ENCODE measurements around the gene RCE1.

RCE1 gene

GRCh38 chr11:66835768-66836405, 7.4 kb upstream of the RCE1 start:
- no peaks in the 10 kb centered on the region for H3K9me3 ChIP-seq (ENCODE audit: control insufficient read depth, insufficient read depth, low read depth, low read length)
- H3K27ac ChIP-seq (ENCODE audit: extremely low read depth, low read depth, low read length) = no peak overlapping the region
- no peaks in the 10 kb centered on the region for H3K4me1 ChIP-seq (ENCODE audit: control insufficient read depth, insufficient read depth, low read length)
- CTCF ChIA-PET = interaction anchor here (1.5 kb wide), 1 partner anchor 141 kb away, joined by 7 read pairs; no protein-coding TSS in a partner anchor
- peaks cover 0 to 10% of the 10 kb centered on the region in 2 experiments; a peak in 1 of 3 replicates for H3K36me3 ChIP-seq (ENCODE audit: control insufficient read depth in 2 of 2, insufficient read depth in 1 of 2, low read length in 2 of 2)
- no peak overlapping the region for H3K4me3 ChIP-seq (ENCODE audit: low read depth, low read length)
- POLR2A ChIA-PET = no interaction called here
- TF ChIP-seq ZNF423 (tag by site-specific recombination; IDR thresholded peaks at IDR 0.05) (no peak), EGR2 (tag by site-specific recombination; IDR thresholded peaks at IDR 0.05; ENCODE audit: low read depth) (no peak), OVOL3 (tag by site-specific recombination; IDR thresholded peaks at IDR 0.05) (no peak), ZNF146 (tag by site-specific recombination; IDR thresholded peaks at IDR 0.05) (0 out of 2 replicates have a peak, but pooled peaks have one; percentile 33)

- POLR2A ChIA-PET = interaction anchor here (0.7 to 1.2 kb wide), 5 partner anchors 14 to 195 kb away, joined by 3 to 9 read pairs (median 4); no protein-coding TSS in a partner anchor
- no peaks in the 10 kb centered on the region for H3K4me1 ChIP-seq (ENCODE audit: control insufficient read depth, insufficient read depth, low read length)
- CTCF ChIA-PET = interaction anchor here (0.6 to 2.3 kb wide), 4 partner anchors 8 to 145 kb away, joined by 3 to 12 read pairs (median 6); no protein-coding TSS in a partner anchor
- H3K27ac ChIP-seq (ENCODE audit: extremely low read depth, low read depth, low read length) = no peak overlapping the region
- H3K4me3 ChIP-seq (ENCODE audit: low read depth, low read length) = no peak overlapping the region
- TF ChIP-seq PRDM1 (tag by site-specific recombination; IDR thresholded peaks at IDR 0.05) = peak; percentile 36; the same call in 1 of the 2 replicates
- no peak for TF ChIP-seq ZNF132 (tag by site-specific recombination; IDR thresholded peaks at IDR 0.05; ENCODE audit: borderline replicate concordance)
- TF ChIP-seq ZBTB17 (tag by site-specific recombination; IDR thresholded peaks at IDR 0.05) = peak; percentile 57
- TF ChIP-seq ZNF707 (tag by site-specific recombination; IDR thresholded peaks at IDR 0.05) = no peak
- no peak for TF ChIP-seq ZSCAN23 (tag by site-specific recombination; IDR thresholded peaks at IDR 0.05)
- no peak for TF ChIP-seq ZNF280D (tag by site-specific recombination; IDR thresholded peaks at IDR 0.05)
- no peaks in the 10 kb centered on the region for H3K9me3 ChIP-seq (ENCODE audit: control insufficient read depth, insufficient read depth, low read depth, low read length)
- peaks cover 0 to 25% of the 10 kb centered on the region in 2 experiments; a peak in 1 of 3 replicates for H3K36me3 ChIP-seq (ENCODE audit: control insufficient read depth in 2 of 2, insufficient read depth in 1 of 2, low read length in 2 of 2)
Observed at GRCh38 chr11:66840317-66841091, 2.7 kb upstream of the RCE1 start.

GRCh38 chr11:66841861-66842260, 1.4 kb upstream of the RCE1 start:
- Histone ChIP-seq H3K4me1 (ENCODE audit: control insufficient read depth, insufficient read depth, low read length) (no peaks in the 10 kb centered on the region), H3K4me3 (ENCODE audit: low read depth, low read length) (peak overlapping the region; percentile 71; the same call in 1 of the 2 replicates), H3K27ac (ENCODE audit: extremely low read depth, low read depth, low read length) (no peak overlapping the region), H3K9me3 (ENCODE audit: control insufficient read depth, insufficient read depth, low read depth, low read length) (no peaks in the 10 kb centered on the region), H3K36me3 (ENCODE audit: control insufficient read depth in 2 of 2, insufficient read depth in 1 of 2, low read length in 2 of 2) (peaks cover 0 to 38% of the 10 kb centered on the region in 2 experiments; a peak in 1 of 3 replicates)
- TF ChIP-seq ZNF121 (tag by site-specific recombination; IDR thresholded peaks at IDR 0.05) = 0 out of 2 replicates have a peak, but pooled peaks have one; percentile 22
- no peak for TF ChIP-seq ZNF211 (tag by site-specific recombination; IDR thresholded peaks at IDR 0.05; ENCODE audit: low read depth)
- TF ChIP-seq ZNF335 (tag by site-specific recombination; conservative IDR thresholded peaks at IDR 0.05) = no peak
- peak; percentile 34 for TF ChIP-seq ZNF341 (tag by site-specific recombination; IDR thresholded peaks at IDR 0.05; ENCODE audit: low read depth)
- ChIA-PET CTCF (interaction anchor here (0.6 to 2.3 kb wide), 10 partner anchors 7 to 478 kb away, joined by 3 to 12 read pairs (median 4); no protein-coding TSS in a partner anchor), POLR2A (interaction anchor here (0.5 to 5.2 kb wide), 3 partner anchors 13 to 356 kb away, joined by 3 to 40 read pairs (median 3); partner anchors contain the start of gene RBM4)
